ENCODE data around the gene BRSK1.

The BRSK1 gene

GRCh38 chr19:55247621-55248099 lies 36.1 kb upstream of the BRSK1 start:
- TF ChIP-seq SIN3A (IDR thresholded peaks at IDR 0.05; ENCODE audit: borderline replicate concordance, insufficient read depth, low read length), result no peak; the same call in 1 of the 2 replicates
- peak; percentile 16 for TF ChIP-seq FOXP2 (optimal IDR thresholded peaks at IDR 0.05; ENCODE audit: borderline replicate concordance, extremely low read depth, extremely low read length, insufficient read depth)

GRCh38 chr19:55248166-55248675 lies 35.6 kb upstream of the BRSK1 start:
- TF ChIP-seq POLR2AphosphoS5 (IDR thresholded peaks at IDR 0.05; ENCODE audit: low read depth, low read length), result no peak
- no peak for TF ChIP-seq SIN3A (IDR thresholded peaks at IDR 0.05; ENCODE audit: borderline replicate concordance, insufficient read depth, low read length)
- TF ChIP-seq TAF1 (IDR thresholded peaks at IDR 0.05; ENCODE audit: borderline replicate concordance, insufficient read depth, low read length), result no peak
- TF ChIP-seq REST (IDR thresholded peaks at IDR 0.05; ENCODE audit: insufficient read depth in 1 of 2, low read depth in 2 of 2, low read length in 2 of 2), result no peak
- no peak for TF ChIP-seq FOXP2 (optimal IDR thresholded peaks at IDR 0.05; ENCODE audit: borderline replicate concordance, extremely low read depth, extremely low read length, insufficient read depth)

GRCh38 chr19:55248704-55249103 lies 35.1 kb upstream of the BRSK1 start:
- TF ChIP-seq TAF1 (IDR thresholded peaks at IDR 0.05; ENCODE audit: borderline replicate concordance, insufficient read depth, low read length) (no peak), SIN3A (IDR thresholded peaks at IDR 0.05; ENCODE audit: borderline replicate concordance, insufficient read depth, low read length) (no peak), REST (IDR thresholded peaks at IDR 0.05; ENCODE audit: insufficient read depth in 1 of 2, low read depth in 2 of 2, low read length in 2 of 2) (no peak), POLR2AphosphoS5 (IDR thresholded peaks at IDR 0.05; ENCODE audit: low read depth, low read length) (no peak)

GRCh38 chr19:55249841-55250240 lies 34.0 kb upstream of the BRSK1 start:
- TF ChIP-seq POLR2AphosphoS5 (IDR thresholded peaks at IDR 0.05; ENCODE audit: low read depth, low read length) (no peak), SIN3A (IDR thresholded peaks at IDR 0.05; ENCODE audit: borderline replicate concordance, insufficient read depth, low read length) (no peak)

- TF ChIP-seq REST (IDR thresholded peaks at IDR 0.05; ENCODE audit: insufficient read depth in 1 of 2, low read depth in 2 of 2, low read length in 2 of 2) (no peak), SIN3A (IDR thresholded peaks at IDR 0.05; ENCODE audit: borderline replicate concordance, insufficient read depth, low read length) (no peak), FOXP2 (optimal IDR thresholded peaks at IDR 0.05; ENCODE audit: borderline replicate concordance, extremely low read depth, extremely low read length, insufficient read depth) (no peak)
These were observed 33.3 kb upstream of the BRSK1 start for GRCh38 chr19:55250262-55251036.

GRCh38 chr19:55251341-55252081 lies 32.3 kb upstream of the BRSK1 start:
- TF ChIP-seq SIN3A (IDR thresholded peaks at IDR 0.05; ENCODE audit: borderline replicate concordance, insufficient read depth, low read length) (no peak), POLR2AphosphoS5 (IDR thresholded peaks at IDR 0.05; ENCODE audit: low read depth, low read length) (no peak), REST (IDR thresholded peaks at IDR 0.05; ENCODE audit: insufficient read depth in 1 of 2, low read depth in 2 of 2, low read length in 2 of 2) (no peak), FOXP2 (optimal IDR thresholded peaks at IDR 0.05; ENCODE audit: borderline replicate concordance, extremely low read depth, extremely low read length, insufficient read depth) (no peak), TAF1 (IDR thresholded peaks at IDR 0.05; ENCODE audit: borderline replicate concordance, insufficient read depth, low read length) (no peak)
